GM18858 (cell line): Measurements from ENCODE around the gene DENND2C.

Source experiments
- ATAC-seq: cut with Tn5 transposase; IDR thresholded peaks from one replicate; pipeline ENCODE4 v1.9.1; 2021; ENCODE audit not compliant: unreplicated experiment

DENND2C gene

GRCh38 chr1:114552106-114552639, 117.7 kb downstream of the DENND2C start:
- ATAC-seq: no peak

DNA sequence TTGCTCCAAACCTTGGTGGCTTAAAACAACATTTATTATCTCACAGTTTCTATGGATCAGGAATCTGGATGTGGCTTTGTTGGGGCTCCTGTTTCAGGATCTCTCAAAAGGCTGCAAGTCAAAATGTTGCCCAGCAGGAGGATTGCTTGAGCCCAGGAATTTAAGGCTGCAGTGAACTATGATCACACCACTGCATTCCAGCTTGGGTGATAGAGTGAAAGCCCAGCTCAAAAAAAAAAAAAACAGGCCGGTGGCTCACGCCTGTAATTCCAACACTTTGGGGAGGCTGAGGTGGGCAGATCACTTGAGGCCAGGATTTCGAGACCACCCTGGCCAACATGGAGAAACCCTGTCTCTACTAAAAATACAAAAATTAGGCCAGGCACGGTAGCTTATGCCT, 118.4 kb downstream of the DENND2C start:
- ATAC-seq: no peak

DNA sequence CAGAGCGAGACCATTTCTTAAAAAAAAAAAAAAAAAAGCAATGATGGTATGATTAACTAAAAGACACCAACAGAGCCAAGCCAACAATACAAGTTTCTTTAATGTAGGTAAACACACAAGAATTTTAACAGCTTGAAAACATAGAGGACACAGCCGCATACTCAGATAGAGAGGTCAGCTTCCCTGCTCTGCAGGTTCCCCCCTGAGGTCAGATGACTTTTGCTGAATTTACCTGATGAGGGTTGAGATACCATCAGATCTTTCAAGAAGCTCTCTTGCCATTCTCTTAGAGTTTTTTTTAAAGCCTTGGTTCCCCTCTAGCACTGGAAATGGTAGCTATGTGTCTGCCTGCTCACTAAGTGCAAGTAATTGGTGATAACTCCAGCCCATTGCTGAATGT, 119.5 kb downstream of the DENND2C start:
- ATAC-seq: no peak

DNA sequence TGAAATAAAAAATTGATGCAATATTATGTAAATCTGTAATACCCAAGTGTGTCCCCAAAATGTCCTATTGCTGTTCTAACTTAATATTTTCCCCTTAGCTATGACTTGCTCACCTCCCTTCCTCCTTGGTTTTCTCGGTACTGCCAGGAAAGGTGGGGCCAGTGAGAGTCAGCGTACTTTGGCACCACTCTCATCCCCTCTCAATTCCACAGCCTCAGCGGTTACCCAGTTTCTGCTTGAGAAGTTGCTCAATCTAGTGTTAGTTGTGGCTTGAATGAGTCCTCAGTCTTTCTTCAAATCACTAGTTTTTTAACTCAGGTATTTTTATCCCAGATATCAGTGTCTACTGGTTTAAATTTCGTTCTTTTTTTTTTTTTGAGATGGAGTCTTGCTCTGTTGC, 120.7 kb downstream of the DENND2C start:
- no peak for ATAC-seq

DNA sequence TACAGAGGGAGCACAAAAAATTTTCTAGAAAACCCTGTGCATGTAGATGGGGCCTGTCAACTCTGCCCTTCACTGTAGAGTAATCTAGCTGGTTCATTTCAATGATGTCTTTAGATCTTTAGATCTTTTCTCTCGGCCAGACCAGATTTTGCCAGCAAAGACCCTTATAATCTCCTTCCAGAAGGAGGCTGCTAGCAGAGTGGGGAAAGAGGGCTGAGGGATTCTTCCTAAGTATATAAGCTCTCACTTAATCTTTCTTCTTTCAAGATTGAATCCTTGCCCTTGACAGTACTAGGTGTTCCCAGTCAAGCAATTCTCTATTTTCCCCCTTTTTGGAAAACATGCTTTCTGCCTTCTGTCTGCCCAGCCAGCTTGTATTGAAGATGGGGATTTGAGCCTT, 122.8 kb downstream of the DENND2C start:
- ATAC-seq: no peak

DNA sequence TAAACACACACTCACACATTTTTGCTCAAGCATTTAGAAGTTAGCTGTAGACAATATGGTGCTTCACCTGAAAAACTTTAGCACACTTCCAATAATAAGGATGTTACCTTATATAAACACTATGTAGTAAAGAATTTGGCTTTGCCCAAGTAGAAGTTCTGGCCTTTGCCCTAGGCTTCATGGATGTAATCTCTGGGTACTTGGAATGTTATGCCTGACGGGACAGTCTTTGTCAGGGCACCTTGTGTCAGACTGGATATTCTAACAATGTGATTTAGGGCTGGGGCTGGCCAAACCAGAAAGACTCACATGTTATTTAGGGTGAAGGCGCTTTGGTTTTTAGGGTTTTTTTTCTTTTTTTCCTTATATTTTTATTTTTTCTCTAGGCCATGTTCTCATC, 124.1 kb downstream of the DENND2C start:
- ATAC-seq: no peak

DNA sequence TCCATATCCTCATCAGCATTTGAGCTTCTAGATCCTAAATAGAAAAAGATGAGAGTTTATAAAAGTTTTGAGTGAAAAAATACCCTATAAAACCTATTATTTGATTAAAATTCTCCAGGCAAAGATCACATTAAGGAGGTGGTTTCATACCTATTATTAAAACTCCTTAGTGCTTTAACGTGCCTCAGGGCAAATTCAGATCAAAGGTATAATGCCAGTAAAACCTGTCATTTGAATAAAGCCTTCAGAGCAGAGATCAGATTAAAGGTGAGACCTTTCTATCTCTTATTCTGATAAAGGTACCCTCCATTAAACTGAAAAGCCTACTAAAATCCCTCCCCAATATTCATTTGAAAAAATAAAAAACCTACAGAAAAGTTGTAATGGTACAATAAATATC, 124.5 kb downstream of the DENND2C start:
- no peak for ATAC-seq

DNA sequence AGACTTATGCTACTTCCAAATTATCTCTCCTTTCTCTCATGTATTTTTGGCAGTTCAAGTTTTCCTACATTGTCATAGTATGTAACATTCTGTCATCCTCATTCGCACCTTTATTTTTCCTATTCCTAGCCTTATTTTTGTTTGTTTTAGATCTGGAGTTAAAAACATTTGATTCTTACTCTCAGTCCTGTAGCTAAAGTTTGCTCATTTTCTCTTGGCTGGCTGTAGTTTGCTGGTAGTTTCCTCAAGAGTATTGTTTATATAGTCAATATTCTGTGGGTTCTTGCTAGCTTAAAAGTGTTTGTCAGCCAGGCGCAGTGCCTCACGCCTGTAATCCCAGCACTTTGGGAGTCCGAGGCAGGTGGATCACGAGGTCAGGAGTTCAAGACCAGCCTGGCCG, 129.0 kb downstream of the DENND2C start:
- ATAC-seq: no peak

- no peak for ATAC-seq
Observed at GRCh38 chr1:114540272-114540671, 129.6 kb downstream of the DENND2C start.

DNA sequence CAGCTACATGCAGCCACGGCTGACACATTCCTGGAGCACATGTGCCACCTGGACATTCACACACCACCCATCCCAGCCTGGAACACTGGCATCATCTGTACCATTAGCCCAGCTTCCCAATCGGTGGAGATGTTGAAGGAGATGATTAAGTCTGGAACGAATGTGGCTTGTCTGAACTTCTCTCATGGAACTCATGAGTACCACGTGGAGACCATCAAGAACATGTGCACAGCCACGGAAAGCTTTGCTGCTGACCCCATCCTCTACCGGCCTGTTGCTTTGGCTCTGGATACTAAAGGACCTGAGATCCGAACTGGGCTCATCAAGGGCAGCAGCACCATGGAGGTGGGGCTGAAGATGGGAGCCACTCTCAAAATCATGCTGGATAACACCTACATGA, 133.8 kb downstream of the DENND2C start:
- no peak for ATAC-seq

DNA sequence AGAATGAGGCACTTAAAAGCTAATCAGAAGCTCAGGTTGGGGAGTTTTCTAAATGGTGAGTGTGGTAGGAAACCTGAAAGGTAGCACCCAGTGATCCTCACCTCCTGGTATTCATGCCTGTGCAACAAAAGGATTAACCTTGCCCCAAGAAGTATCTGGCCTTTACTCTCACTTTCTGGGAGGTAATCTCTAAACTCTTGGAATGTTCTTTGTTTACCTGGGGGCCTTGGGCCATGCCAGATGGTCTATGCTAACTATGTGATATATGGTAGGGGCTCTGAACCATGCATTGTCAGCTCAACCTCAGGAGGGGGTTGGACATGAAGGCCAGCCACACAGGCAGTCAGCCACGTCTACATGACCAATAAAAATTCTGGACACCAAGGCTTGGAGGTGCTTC, 134.4 kb downstream of the DENND2C start:
- no peak for ATAC-seq
